K562 (cell line): ENCODE measurements around the gene RTF1. TPM values are rescaled to one million over a fixed set of nuclear protein-coding genes. Genes with fewer than 3 reads are reported as not detected.

Experiments
- ATAC-seq: fragments of 200-7000 bp; cut with Tn5 transposase; 3 replicates; pipeline ENCODE4 v1.9.1; 2020; ENCODE audit warnings: moderate library complexity
- BruUV-seq: library from RNA; stranded (reverse); fragments of 400-500 nt; replicated peaks from 2 replicates; lab custom pipeline; 2021; lab: Mats Ljungman, UMichigan
- CTCF ChIA-PET: fragments of 300-600 bp; formaldehyde crosslinking; extraction: SDS; loops from one replicate; lab custom pipeline; 2021; ENCODE audit warnings: low intra/inter-chr PET ratio; lab: Yijun Ruan, JAX
- POLR2A ChIA-PET: fragments of 300-600, 350-650 bp; sonication (Branson Sonifier 250); formaldehyde crosslinking; extraction: SDS; loops from one replicate; lab custom pipeline; 2021; ENCODE audit warnings: antibody characterized with exemption, inconsistent platforms; lab: Yijun Ruan, JAX
- DNase-seq, 4 experiments: peaks; one replicate each; pipeline versions ENCODE4 v3.0.0 to v3.0.0-alpha.2; 2011 to 2018; ENCODE audit warnings: low spot score in 3 of 4, mixed read lengths in 3 of 4; ENCODE audit errors: extremely low read depth in 1 of 4
- FAIRE-seq: peaks from 2 replicates; lab custom pipeline; 2011; peaks lifted over from hg19 to GRCh38; lab: Jason Lieb, UNC
- H2AFZ ChIP-seq: 2 replicates; pipeline ENCODE4 v1.6.0; 2011; ENCODE audit warnings: low read depth, low read length, control low read depth, inconsistent platforms
- H3K27ac ChIP-seq: fragments of 200-600 bp; 3 replicates; pipeline ENCODE4 v1.8.0; 2011; ENCODE audit warnings: low read depth, mild to moderate bottlenecking, control low read depth, inconsistent platforms, low read length, moderate library complexity, mixed read lengths; ENCODE audit errors: extremely low read depth
- H3K27me3 ChIP-seq, 2 experiments: fragments of 300-600 bp in 1 of 2; 2 replicates in 1 of 2; 3 replicates in 1 of 2; pipeline versions ENCODE4 v1.6.0 to v1.8.0; 2011; ENCODE audit warnings: inconsistent platforms in 2 of 2, low read length in 2 of 2, mild to moderate bottlenecking in 1 of 2, mixed read lengths in 1 of 2, moderate library complexity in 1 of 2; ENCODE audit not compliant: control insufficient read depth in 2 of 2, insufficient read depth in 2 of 2
- H3K36me3 ChIP-seq: fragments of 300-600 bp; 3 replicates; pipeline ENCODE4 v1.8.0; 2011; ENCODE audit warnings: mild to moderate bottlenecking, low read length, inconsistent platforms; ENCODE audit not compliant: control insufficient read depth, insufficient read depth
- H3K4me1 ChIP-seq, 2 experiments: fragments of 200-600 bp in 1 of 2; replicated peaks in 1 of 2; 2 replicates in 1 of 2; 3 replicates in 1 of 2; pipeline versions ENCODE4 v1.5.1 to v1.8.0; 2011; ENCODE audit warnings: inconsistent platforms in 2 of 2, low read length in 2 of 2, mild to moderate bottlenecking in 1 of 2, mixed read lengths in 1 of 2, moderate library complexity in 1 of 2; ENCODE audit not compliant: control insufficient read depth in 2 of 2, insufficient read depth in 2 of 2
- H3K4me2 ChIP-seq: 2 replicates; pipeline ENCODE4 v1.6.1; 2011; ENCODE audit warnings: low read length, control low read depth, inconsistent platforms, mixed read lengths; ENCODE audit not compliant: insufficient read depth
- H3K4me3 ChIP-seq: fragments of 200-600 bp; sonication (generic), shearing (Covaris generic); 2 replicates; pipeline ENCODE4 v1.5.1; 2016; ENCODE audit warnings: control low read depth, inconsistent platforms
- H3K79me2 ChIP-seq: fragments of 200-600 bp; 3 replicates; pipeline ENCODE4 v1.8.0; 2011; ENCODE audit warnings: low read length, inconsistent platforms; ENCODE audit not compliant: control insufficient read depth, insufficient read depth
- H3K9ac ChIP-seq, 2 experiments: 2 replicates each; pipeline versions ENCODE4 v1.6.0 to v1.6.1; 2011; ENCODE audit warnings: low read depth in 2 of 2, low read length in 2 of 2, control low read depth in 1 of 2, inconsistent platforms in 1 of 2, mild to moderate bottlenecking in 1 of 2, mixed read lengths in 1 of 2; ENCODE audit not compliant: insufficient read depth in 1 of 2
- H3K9me1 ChIP-seq: one replicate; pipeline ENCODE4 v1.6.0; 2011; ENCODE audit warnings: inconsistent platforms, mild to moderate bottlenecking, low read length, moderate library complexity; ENCODE audit not compliant: control insufficient read depth, insufficient read depth
- H3K9me3 ChIP-seq: replicated peaks from 2 replicates; pipeline ENCODE4 v1.5.1; 2011; ENCODE audit warnings: low read depth, low read length, inconsistent platforms; ENCODE audit not compliant: control insufficient read depth, insufficient read depth
- H4K20me1 ChIP-seq: replicated peaks from 2 replicates; pipeline ENCODE4 v1.6.1; 2011; ENCODE audit warnings: low read length, inconsistent platforms, mixed read lengths; ENCODE audit not compliant: control insufficient read depth, insufficient read depth
- NFIX ChIP-seq: fragments of 250-450 bp; sonication (Bioruptor Pico); IDR thresholded peaks from 2 replicates; pipeline ENCODE4 v1.4.0; 2020; ENCODE audit warnings: low read depth, mild to moderate bottlenecking, moderate library complexity
- OTX1 ChIP-seq: fragments of 450-650 bp; formaldehyde crosslinking; IDR thresholded peaks from 2 replicates; pipeline ENCODE4 v1.4.0; 2022; ENCODE audit warnings: mild to moderate bottlenecking
- PHF21A ChIP-seq: fragments of 450-650 bp; IDR thresholded peaks from 2 replicates; pipeline ENCODE4 v1.6.1; 2017; ENCODE audit warnings: low read depth, borderline replicate concordance
- SAP30 ChIP-seq: fragments of 200-600 bp; sonication (generic); IDR thresholded peaks from 2 replicates; pipeline ENCODE4 v1.6.1; 2012; ENCODE audit warnings: borderline replicate concordance, low read depth, mild to moderate bottlenecking, moderate library complexity, low read length, control low read depth, inconsistent platforms; ENCODE audit not compliant: insufficient read depth, poor library complexity, severe bottlenecking
- ZFX ChIP-seq: sonication (generic); formaldehyde crosslinking; IDR thresholded peaks from 2 replicates; pipeline ENCODE4 v1.8.0; 2022; ENCODE audit warnings: mild to moderate bottlenecking, missing genetic modification reagents, moderate library complexity
- ZNF253 ChIP-seq: fragments of 250-450 bp; sonication (Bioruptor Pico); conservative IDR thresholded peaks from 2 replicates; pipeline ENCODE4 v1.6.1; 2021; ENCODE audit warnings: mild to moderate bottlenecking
- ZNF311 ChIP-seq: fragments of 250-450 bp; sonication (Bioruptor Pico); IDR thresholded peaks from 2 replicates; pipeline ENCODE4 v1.4.0; 2020; ENCODE audit warnings: mild to moderate bottlenecking, moderate library complexity
- WGBS: fragments of 100-300 bp; shearing (Covaris generic); methylation state at CpG from one replicate; pipeline ENCODE4 v1.1.6; 2016; ENCODE audit warnings: low coverage, mixed read lengths; ENCODE audit not compliant: insufficient coverage; ENCODE audit errors: missing lambda C conversion rate; 5-methylcytosine and 5-hydroxymethylcytosine counted together
- in situ Hi-C: fragments of 300-500 bp; cut with MboI; formaldehyde crosslinking; loops from 4 replicates; pipeline ENCODE4 v1.15.0; 2018; ENCODE audit warnings: inconsistent platforms, mixed read lengths
- intact Hi-C: fragments of 100-400 bp; cut with micrococcal nuclease; formaldehyde crosslinking; loops from 2 replicates; pipeline ENCODE4 v1.14.2; 2022
- polyA plus RNA-seq, 8 experiments: library from polyadenylated mRNA; depleted of rRNA in 4 of 8; stranded (reverse) in 5 of 8; unstranded in 3 of 8; fragments of >200 nt; fragmentation: Nextera tagmentation in 2 of 8; fragmentation: Illumina TruSeq in 1 of 8; extraction: Ambion mirVana in 2 of 8; extraction: Trizol in 1 of 8; gene quantifications; 2 replicates each; pipeline versions ENCODE4 v1.2.1 to v1.2.3, GENCODE V29; 2011 to 2014; ENCODE audit warnings: inconsistent platforms in 1 of 8, missing spikeins in 1 of 8
- total RNA-seq, 7 experiments: library from RNA; depleted of rRNA in 6 of 7; stranded (reverse); fragments of >200 nt in 6 of 7; fragmentation: Illumina TruSeq in 2 of 7; extraction: Trizol in 2 of 7; gene quantifications; 2 replicates each; pipeline versions ENCODE4 v1.2.1 to v1.2.3, GENCODE V29; 2011 to 2021; ENCODE audit warnings: low replicate concordance in 1 of 7
- TF ChIP-seq, protein P1 (sequence below): sonication (generic); formaldehyde crosslinking; IDR thresholded peaks from 2 replicates; pipeline ENCODE4 v1.8.1; 2023; ENCODE audit warnings: mild to moderate bottlenecking, missing genetic modification reagents

RTF1 gene
- total and polyA plus RNA-seq, 9 of the 15 experiments (the other 6 are each of a cell fraction or from before 2014, with no cell fraction given): 7.6 to 69.5 (median 31.5) TPM

DNA sequence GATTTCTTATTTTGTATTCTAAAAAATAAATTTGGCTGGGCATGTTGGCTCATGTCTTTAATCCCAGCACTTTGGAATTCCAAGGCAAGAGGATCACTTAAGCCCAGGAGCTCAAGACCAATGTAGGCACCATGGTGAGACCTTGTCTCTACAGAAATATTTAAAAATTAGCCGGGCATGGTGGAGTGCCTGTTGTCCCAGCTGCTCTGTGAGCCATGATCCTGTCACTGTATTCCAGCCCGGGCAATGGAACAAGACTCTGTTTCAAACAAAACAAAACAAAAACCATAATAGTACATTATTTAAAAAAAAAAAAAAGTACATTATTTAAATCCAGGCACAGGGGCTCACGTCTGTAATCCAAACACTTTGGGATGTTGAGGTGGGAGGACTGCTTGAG is 5.5 kb upstream of the RTF1 start:
- no TSS peak for BruUV-seq
- H3K4me2 ChIP-seq: no peak overlapping the region
- H3K36me3 ChIP-seq: no peaks in the 10 kb centered on the region
- no peak overlapping the region for H2AFZ ChIP-seq
- in situ Hi-C loops (no loop called here), intact Hi-C loops (no loop called here)
- H3K9me1 ChIP-seq: no peaks in the 10 kb centered on the region
- H3K79me2 ChIP-seq: peaks cover 14% of the 10 kb centered on the region
- no peak overlapping the region for H3K4me3 ChIP-seq
- TF ChIP-seq ZFX: no peak
- no peak for TF ChIP-seq PHF21A
- no peak for TF ChIP-seq SAP30
- TF ChIP-seq, protein P1, sequence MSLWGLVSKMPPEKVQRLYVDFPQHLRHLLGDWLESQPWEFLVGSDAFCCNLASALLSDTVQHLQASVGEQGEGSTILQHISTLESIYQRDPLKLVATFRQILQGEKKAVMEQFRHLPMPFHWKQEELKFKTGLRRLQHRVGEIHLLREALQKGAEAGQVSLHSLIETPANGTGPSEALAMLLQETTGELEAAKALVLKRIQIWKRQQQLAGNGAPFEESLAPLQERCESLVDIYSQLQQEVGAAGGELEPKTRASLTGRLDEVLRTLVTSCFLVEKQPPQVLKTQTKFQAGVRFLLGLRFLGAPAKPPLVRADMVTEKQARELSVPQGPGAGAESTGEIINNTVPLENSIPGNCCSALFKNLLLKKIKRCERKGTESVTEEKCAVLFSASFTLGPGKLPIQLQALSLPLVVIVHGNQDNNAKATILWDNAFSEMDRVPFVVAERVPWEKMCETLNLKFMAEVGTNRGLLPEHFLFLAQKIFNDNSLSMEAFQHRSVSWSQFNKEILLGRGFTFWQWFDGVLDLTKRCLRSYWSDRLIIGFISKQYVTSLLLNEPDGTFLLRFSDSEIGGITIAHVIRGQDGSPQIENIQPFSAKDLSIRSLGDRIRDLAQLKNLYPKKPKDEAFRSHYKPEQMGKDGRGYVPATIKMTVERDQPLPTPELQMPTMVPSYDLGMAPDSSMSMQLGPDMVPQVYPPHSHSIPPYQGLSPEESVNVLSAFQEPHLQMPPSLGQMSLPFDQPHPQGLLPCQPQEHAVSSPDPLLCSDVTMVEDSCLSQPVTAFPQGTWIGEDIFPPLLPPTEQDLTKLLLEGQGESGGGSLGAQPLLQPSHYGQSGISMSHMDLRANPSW (CRISPR knock-in tag): no peak
- TF ChIP-seq ZNF253 (CRISPR knock-in tag): no peak
- TF ChIP-seq ZNF311 (CRISPR knock-in tag): no peak
- TF ChIP-seq NFIX: no peak
- TF ChIP-seq OTX1 (CRISPR knock-in tag): no peak
- 0 out of 2 replicates have a peak, but pooled peaks cover 4% of the 10 kb centered on the region for H4K20me1 ChIP-seq
- no peak overlapping the region for H3K9ac ChIP-seq
- ATAC-seq (no peak), DNase-seq (no peak), FAIRE-seq (no peak)
- WGBS: 75% methylated on average over 3 of the region's 3 CpGs
- no peak overlapping the region for H3K27ac ChIP-seq
- no peaks in the 10 kb centered on the region for H3K9me3 ChIP-seq
- ChIA-PET CTCF (no interaction called here), POLR2A (interaction anchor here (0.7 to 1.4 kb wide), 2 partner anchors 10 to 12 kb away, joined by 3 to 8 read pairs; no protein-coding TSS in a partner anchor)
- peaks cover 12 to 16% of the 10 kb centered on the region in 2 experiments; a peak in 4 of 5 replicates for H3K4me1 ChIP-seq
- no peaks in the 10 kb centered on the region for H3K27me3 ChIP-seq
